Muscle layer of colon (tissue), 2 donors: Measurements from ENCODE around the gene QRICH2.
"Not testable (repeated sequence)": the region's sequence is repeated elsewhere in the genome, so short reads cannot be mapped to it uniquely, and the experiment has no call there.

Source experiments
- H3K27ac ChIP-seq: one replicate; pipeline ENCODE4 v1.7.0; 2013; ENCODE audit warnings: low read depth, mild to moderate bottlenecking, low read length, moderate library complexity
- H3K27me3 ChIP-seq, 2 donors: one replicate each; pipeline ENCODE4 v1.7.0; 2013; ENCODE audit warnings: low read length in 2 of 2, mild to moderate bottlenecking in 2 of 2; ENCODE audit not compliant: insufficient read depth in 2 of 2, control insufficient read depth in 1 of 2
- H3K36me3 ChIP-seq: one replicate; pipeline ENCODE4 v1.7.0; 2013; ENCODE audit warnings: mild to moderate bottlenecking, low read length; ENCODE audit not compliant: insufficient read depth
- H3K4me1 ChIP-seq: one replicate; pipeline ENCODE4 v1.7.0; 2013; ENCODE audit warnings: mild to moderate bottlenecking, low read length; ENCODE audit not compliant: insufficient read depth
- H3K4me3 ChIP-seq, 2 donors: one replicate each; pipeline ENCODE4 v1.7.0; 2013; ENCODE audit warnings: low read length in 2 of 2, low read depth in 1 of 2, mild to moderate bottlenecking in 1 of 2, moderate library complexity in 1 of 2
- H3K9ac ChIP-seq: one replicate; pipeline ENCODE4 v1.7.0; 2013; ENCODE audit warnings: low read length
- H3K9me3 ChIP-seq: one replicate; pipeline ENCODE4 v1.7.0; 2013; ENCODE audit warnings: mild to moderate bottlenecking, low read length
- donor health status: abdominal sarcoma.
- donor health status: Adenocarcinoma of cecum.

QRICH2 gene

GRCh38 chr17:76268015-76268749 is 39.9 kb downstream of the QRICH2 start:
- no peaks in the 10 kb centered on the region for H3K9me3 ChIP-seq
- H3K4me1 ChIP-seq: peaks cover 46% of the 10 kb centered on the region
- no peak overlapping the region for H3K9ac ChIP-seq
- peaks cover 4% of the 10 kb centered on the region for H3K36me3 ChIP-seq
- H3K27ac ChIP-seq: peak overlapping the region; percentile 52
- H3K27me3 ChIP-seq: no peaks in the 10 kb centered on the region
- no peak overlapping the region for H3K4me3 ChIP-seq

- H3K9ac ChIP-seq, H3K4me3 ChIP-seq: not testable (repeated sequence)
Observed at GRCh38 chr17:76267581-76268001, 40.5 kb downstream of the QRICH2 start.

GRCh38 chr17:76267051-76267576 is 41.0 kb downstream of the QRICH2 start:
- Histone ChIP-seq H3K4me1 (peaks cover 42% of the 10 kb centered on the region), H3K36me3 (peaks cover 4% of the 10 kb centered on the region), H3K4me3 (peak overlapping the region in 1 of 2 donors; percentile 60), H3K27ac (peak overlapping the region; percentile 35), H3K9ac (peak overlapping the region; percentile 65), H3K9me3 (no peaks in the 10 kb centered on the region), H3K27me3 (no peaks in the 10 kb centered on the region)

More at GRCh38 chr17:76267581-76268001, 40.5 kb downstream of the QRICH2 start:
- peaks cover 46% of the 10 kb centered on the region for H3K4me1 ChIP-seq
- not testable (repeated sequence) for H3K9me3 ChIP-seq, H3K36me3 ChIP-seq, H3K27me3 ChIP-seq
- H3K27ac ChIP-seq: peak overlapping the region; percentile 52

DNA sequence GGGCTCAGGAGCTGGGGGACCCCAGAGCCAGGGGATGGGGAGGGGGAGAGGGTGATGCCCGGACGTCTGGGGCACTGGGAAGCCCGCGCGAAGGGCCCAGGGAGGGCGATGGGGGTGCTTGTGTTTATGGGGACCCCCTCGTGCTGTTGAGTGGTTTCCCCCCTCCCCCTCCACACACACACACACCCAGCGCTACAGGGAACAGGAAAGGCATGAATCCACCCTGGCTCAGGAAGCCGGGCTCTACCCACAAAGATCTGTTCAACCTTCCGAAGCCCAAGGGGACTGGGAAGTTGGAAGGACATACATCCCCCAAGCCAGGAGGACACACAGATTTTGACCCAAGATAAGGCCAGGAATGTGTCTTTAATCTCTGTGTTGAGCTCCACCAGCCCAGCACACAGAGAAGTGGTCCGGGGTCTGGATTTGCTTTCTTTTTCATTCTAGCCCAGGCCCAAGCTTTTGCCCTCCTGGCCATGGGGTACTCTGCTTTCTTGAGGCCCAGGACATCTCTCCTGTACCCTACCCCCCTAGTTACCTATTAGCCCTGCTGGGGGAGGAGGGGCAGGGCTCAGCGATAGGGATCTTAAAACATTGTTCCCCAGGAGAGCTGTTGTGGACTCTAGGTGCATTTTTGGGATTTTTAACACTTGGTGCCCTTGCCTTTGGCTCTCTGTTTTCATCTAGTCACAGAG is 41.7 kb downstream of the QRICH2 start:
- Histone ChIP-seq H3K27me3 (no peaks in the 10 kb centered on the region), H3K4me1 (peaks cover 36% of the 10 kb centered on the region), H3K9ac (peak overlapping the region; percentile 65), H3K36me3 (peaks cover 4% of the 10 kb centered on the region), H3K4me3 (peak overlapping the region; percentile 60 to 94), H3K27ac (peak overlapping the region; percentile 89), H3K9me3 (no peaks in the 10 kb centered on the region)

DNA sequence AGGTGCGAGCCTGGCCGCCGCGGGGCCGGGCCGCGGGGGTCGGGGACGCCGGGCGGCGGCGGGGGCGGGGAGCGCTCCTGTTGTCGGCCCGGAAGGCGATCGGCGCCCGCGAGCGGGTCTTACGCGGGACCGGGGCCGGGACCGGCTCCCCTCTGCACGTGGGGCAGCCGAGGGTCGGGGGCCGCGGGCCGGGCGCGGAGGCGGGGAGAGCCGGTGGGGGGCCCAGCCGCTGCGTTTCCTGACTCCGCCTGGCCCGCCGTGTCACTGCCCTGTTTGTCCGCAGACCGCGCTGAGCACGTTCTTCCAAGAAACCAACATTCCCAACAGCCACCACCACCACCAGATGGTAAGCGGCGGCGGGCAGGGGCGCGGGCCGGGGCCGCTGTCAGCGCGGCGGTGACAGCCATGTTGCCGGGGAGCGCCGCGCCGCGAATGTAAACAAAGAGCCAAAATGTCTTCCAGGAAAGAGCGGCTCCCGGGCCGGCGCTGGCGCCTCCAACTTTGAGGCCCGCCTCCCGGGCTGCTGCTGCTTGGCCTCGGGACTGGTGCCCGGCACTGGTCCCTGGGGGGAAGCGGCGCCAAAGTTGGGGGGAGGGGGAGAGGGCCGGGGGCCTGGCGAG is 42.3 kb downstream of the QRICH2 start:
- peak overlapping the region; percentile 60 to 94 for H3K4me3 ChIP-seq
- H3K36me3 ChIP-seq: peaks cover 1% of the 10 kb centered on the region
- peaks cover 33% of the 10 kb centered on the region for H3K4me1 ChIP-seq

DNA sequence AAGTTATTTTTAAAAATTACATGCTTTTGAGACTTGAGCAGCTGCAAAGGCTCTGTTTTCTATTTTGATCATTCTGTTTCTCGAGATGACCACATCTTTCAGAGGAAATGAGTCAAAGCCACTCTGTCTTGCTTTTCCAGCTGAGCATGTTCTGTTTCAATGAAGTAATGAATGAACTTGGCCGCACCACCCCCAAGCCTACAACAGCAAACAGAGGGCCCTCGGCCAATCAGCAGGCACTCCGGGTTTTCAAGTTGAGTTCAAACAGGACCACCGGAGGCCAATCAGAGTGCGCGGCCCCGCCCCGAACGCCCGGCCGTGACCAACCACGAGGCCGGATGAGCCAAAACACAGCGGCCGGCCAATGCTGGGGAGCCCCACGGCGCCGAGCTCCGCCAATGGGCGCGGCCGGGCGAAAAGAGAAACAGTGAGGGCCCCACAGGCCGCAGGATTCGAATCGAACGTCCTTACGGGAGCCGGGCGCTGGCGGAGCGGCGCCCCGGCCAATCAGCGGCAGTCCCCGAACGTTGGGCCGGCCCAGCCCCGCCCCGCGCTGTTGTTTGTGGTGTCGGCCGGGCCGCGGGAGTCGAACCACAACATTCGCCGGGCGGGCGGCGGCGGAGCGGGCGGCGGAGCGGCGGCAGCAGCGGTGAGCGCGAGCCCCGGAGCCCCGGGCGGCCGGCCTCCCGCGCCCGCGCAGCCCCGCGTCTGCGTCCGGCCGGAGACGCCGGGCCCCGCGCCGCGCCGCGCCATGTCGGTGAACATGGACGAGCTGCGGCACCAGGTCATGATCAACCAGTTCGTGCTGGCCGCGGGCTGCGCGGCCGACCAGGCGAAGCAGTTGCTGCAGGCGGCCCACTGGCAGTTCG is 43.1 kb downstream of the QRICH2 start, which contains the start of gene UBALD2:
TSS of gene UBALD2 (plus strand) at position 594 of the 869 bp plus-strand sequence. CDS start at position 752, 158 bp downstream.
- peak within 1 kb of the TSS; percentile 65 for H3K9ac ChIP-seq
- no peaks in the 10 kb centered on the region for H3K9me3 ChIP-seq
- peak within 1 kb of the TSS; percentile 60 to 94 for H3K4me3 ChIP-seq
- peaks cover 33% of the 10 kb centered on the region for H3K4me1 ChIP-seq
- H3K36me3 ChIP-seq: no peaks in the 10 kb centered on the region
- H3K27me3 ChIP-seq: no peaks in the 10 kb centered on the region
- peak within 1 kb of the TSS; percentile 89 for H3K27ac ChIP-seq

More for the DNA sequence above, 42.3 kb downstream of the QRICH2 start:
- no peaks in the 10 kb centered on the region for H3K9me3 ChIP-seq
- H3K9ac ChIP-seq: no peak overlapping the region
- H3K27ac ChIP-seq: peak overlapping the region; percentile 89
- no peaks in the 10 kb centered on the region for H3K27me3 ChIP-seq

- Histone ChIP-seq H3K9me3 (no peaks in the 10 kb centered on the region), H3K9ac (no peak overlapping the region), H3K4me3 (no peak overlapping the region), H3K4me1 (peaks cover 31% of the 10 kb centered on the region), H3K27ac (no peak overlapping the region), H3K27me3 (no peaks in the 10 kb centered on the region), H3K36me3 (no peaks in the 10 kb centered on the region)
Observed at GRCh38 chr17:76264425-76264754, 43.7 kb downstream of the QRICH2 start.

GRCh38 chr17:76263896-76264295 is 44.2 kb downstream of the QRICH2 start:
- no peaks in the 10 kb centered on the region for H3K9me3 ChIP-seq
- no peaks in the 10 kb centered on the region for H3K27me3 ChIP-seq
- no peaks in the 10 kb centered on the region for H3K36me3 ChIP-seq
- no peak overlapping the region for H3K9ac ChIP-seq
- H3K4me3 ChIP-seq: no peak overlapping the region
- peaks cover 26% of the 10 kb centered on the region for H3K4me1 ChIP-seq
- H3K27ac ChIP-seq: no peak overlapping the region

DNA sequence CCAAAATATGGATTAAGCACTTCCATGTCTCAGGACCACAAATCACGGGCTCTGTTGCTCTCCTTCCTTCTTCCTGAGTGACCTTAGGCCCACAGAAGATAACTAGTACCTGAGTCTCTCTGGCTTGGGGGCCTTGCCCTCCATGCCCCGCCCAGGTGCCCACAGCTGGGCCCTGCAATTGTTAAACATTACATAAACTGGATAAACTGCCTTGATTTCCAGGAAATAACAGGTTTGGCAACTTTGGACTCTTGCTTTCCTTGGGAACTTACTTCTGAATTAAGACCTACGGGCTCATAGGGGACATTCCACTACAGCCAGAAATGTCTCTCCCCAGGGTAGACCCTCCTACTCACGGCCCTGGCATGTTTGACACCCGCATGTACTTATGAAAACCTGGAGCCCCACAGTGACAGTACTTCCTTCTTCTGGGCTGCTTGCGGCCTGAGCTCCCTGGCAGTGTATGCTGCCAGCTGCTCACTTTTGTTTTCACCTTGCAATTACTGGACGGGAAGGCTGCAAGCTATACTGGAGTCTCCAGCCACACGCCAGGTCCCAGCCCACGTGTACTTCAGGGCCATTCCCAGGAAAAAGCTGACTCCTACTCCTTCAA is 45.2 kb downstream of the QRICH2 start:
- Histone ChIP-seq H3K4me3 (no peak overlapping the region), H3K4me1 (peaks cover 21% of the 10 kb centered on the region), H3K36me3 (no peaks in the 10 kb centered on the region), H3K27me3 (no peaks in the 10 kb centered on the region), H3K27ac (no peak overlapping the region), H3K9ac (no peak overlapping the region), H3K9me3 (no peaks in the 10 kb centered on the region)

DNA sequence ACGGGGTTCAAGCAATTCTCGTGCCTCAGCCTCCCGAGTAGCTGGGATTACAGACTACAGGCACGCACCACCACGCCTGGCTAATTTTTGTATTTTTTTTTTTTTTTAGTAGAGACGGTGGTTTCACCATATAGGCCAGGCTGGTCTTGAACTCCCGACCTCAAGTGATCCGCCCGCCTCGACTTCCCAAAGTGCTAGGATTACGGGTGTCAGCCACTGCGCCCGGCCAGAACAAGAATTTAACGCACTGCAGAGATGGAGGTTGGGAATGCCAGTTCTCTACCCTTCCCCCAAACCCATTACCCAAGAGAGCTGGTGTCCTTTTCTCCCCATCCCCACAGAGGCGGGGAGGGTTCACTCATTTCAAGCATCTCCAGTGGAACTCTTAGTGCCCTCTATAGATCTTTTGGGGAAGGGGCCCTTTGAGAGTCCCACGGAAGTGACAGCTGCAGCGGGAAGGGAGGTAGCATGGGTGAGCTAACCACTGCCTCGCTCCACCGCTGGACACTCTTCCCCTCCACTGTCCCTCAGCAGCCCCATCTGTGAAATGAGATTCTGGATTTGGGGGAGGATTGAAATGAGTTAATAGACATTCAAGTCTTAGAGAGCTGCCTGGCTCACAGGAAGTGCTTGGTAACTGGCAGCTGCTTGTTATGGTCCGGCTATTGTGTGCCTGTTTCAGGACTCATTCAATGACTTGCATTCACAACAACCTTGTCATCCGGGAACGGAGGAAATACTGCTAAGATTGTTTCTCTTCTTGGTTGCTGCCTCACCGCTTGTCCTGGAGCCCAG is 46.5 kb downstream of the QRICH2 start:
- Histone ChIP-seq H3K27ac (no peak overlapping the region), H3K4me3 (no peak overlapping the region), H3K36me3 (no peaks in the 10 kb centered on the region), H3K9me3 (no peaks in the 10 kb centered on the region), H3K4me1 (peaks cover 12% of the 10 kb centered on the region), H3K9ac (no peak overlapping the region), H3K27me3 (no peaks in the 10 kb centered on the region)
